8988T (cell line): ENCODE measurements around the gene TCF7L2.

Experiments used
- DNase-seq: peaks from one replicate; pipeline ENCODE4 v3.0.0; 2011

Gene TCF7L2

DNA sequence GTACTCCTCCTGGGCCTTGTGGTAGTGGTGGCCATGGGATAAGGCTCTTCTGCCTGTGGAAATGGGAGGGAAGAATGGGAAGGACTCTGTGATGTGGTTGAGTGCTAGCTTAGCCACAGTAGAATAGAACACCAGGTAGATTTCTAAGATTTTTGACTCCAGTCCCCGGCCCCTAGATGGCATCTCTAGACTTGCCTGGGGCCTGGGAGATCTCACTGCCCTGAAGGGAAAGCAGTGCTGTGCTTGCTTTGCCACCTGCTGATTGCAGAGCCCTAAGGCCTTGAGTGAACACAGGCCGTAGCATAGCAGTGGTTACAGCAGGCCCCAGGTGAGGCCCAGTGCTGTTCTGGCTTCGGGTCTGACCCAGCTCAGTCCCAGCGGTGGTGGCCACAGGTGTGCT lies 252.0 kb downstream of the TCF7L2 start:
- DNase-seq = no peak

DNA sequence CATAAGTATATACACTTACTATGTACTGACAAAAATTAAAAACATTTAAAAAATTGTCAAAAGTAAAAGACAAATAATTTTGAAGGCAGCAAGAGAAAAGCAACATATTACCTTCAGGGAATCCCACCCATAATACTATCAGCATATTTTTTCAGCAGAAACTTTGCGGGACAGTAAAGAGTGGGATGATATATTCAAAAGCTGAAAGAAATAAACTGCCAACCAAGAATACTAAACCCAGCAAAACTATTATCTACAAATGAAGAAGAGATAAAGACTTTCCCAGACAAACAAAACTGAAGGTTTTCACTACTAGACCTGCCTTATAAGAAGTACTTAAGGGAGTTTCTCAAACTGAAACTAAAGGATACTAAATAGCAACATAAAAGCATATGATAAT lies 257.9 kb downstream of the TCF7L2 start:
- no peak for DNase-seq

DNA sequence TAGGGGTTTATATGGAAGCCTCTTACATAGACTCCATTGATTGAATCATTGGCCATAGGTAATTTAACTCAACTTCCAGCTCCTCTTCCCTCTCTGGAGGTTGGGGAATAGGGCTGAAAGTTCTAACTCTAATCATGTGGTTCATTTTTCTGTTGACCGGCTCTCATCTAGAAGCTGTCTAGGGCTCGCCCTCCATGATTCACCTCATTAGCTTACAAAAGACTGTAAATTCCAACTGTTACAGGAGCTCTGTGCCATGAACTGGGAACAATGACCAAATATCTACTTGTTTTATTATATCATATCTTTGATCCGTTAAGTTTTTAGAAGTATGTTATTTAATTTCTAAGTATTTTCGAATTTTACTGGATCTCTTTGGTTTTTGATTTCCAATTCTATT lies 263.0 kb downstream of the TCF7L2 start:
- no peak for DNase-seq

DNA sequence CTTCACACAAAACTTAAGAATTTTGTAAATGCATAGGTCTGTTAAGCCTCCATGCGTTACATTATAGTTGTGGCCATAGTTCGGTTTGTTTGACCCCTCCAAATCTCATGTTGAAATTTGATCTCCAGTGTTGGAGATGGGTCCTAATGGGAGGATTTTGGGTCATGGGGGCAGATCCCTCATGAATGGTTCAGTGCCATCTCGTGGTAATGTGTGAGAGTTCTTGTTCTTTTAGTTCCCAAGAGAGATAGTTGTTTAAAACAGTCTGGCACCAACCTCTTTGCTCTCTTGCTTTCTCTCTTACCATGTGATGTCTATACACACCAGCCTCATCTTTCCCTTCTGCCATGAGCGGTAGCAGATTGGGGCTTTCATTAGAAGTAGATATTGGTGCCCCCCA lies 264.3 kb downstream of the TCF7L2 start:
- DNase-seq = no peak

DNA sequence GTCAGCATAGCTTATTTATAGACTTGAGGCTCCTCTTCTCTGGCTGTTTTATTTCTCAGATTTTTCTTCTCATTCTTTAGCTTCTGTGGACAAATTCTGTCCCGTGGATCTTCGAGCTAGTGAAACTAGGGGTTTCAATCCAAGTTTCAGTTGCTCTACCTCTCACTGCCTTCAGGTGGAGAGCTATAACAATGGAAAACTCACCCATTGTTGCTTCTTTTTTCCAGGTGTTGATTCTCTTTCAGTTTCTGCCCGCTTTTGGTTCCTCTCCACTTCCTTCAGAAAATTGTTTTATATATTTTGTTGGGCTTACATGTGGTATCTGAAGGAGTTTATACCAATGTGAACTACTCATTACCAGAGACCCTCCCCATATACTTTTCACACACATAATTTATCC lies 266.1 kb downstream of the TCF7L2 start:
- DNase-seq = no peak
